Ascending aorta (tissue), 2 donors: ENCODE data around the gene ZNF436. TPM values are rescaled to one million over a fixed set of nuclear protein-coding genes. Genes with fewer than 3 reads are reported as not detected.

ENCODE experiments used
- DNase-seq, 2 donors: peaks; one replicate each; pipeline ENCODE4 v3.0.0-alpha.2; 2019; ENCODE audit warnings: low spot score in 2 of 2
- H3K27ac ChIP-seq, 2 donors: fragments of 200-600 bp; sonication (generic); one replicate each; pipeline ENCODE4 v1.5.1; 2016 to 2017; ENCODE audit warnings: mild to moderate bottlenecking in 1 of 2
- H3K27me3 ChIP-seq: fragments of 200-600 bp; sonication (generic); one replicate; pipeline ENCODE4 v1.5.1; 2017
- H3K36me3 ChIP-seq, 2 donors: fragments of 200-600 bp; sonication (generic); one replicate each; pipeline ENCODE4 v1.5.1; 2016
- H3K4me1 ChIP-seq, 2 donors: fragments of 200-600 bp; sonication (generic); one replicate each; pipeline ENCODE4 v1.5.1; 2016 to 2017; ENCODE audit warnings: mild to moderate bottlenecking in 1 of 2
- H3K4me3 ChIP-seq, 2 donors: fragments of 200-600 bp; sonication (generic); one replicate each; pipeline ENCODE4 v1.5.1; 2016 to 2017; ENCODE audit warnings: mild to moderate bottlenecking in 1 of 2
- H3K9me3 ChIP-seq, 2 donors: fragments of 200-600 bp; sonication (generic); one replicate each; pipeline ENCODE4 v1.5.1; 2016
- CTCF ChIP-seq, 3 experiments: fragments of 200-600 bp in 2 of 3; fragments of 450-650 bp in 1 of 3; sonication (generic) in 2 of 3; IDR thresholded peaks; one replicate each; pipeline ENCODE4 v1.5.1; 2016 to 2019; ENCODE audit warnings: antibody characterized with exemption in 3 of 3, mild to moderate bottlenecking in 1 of 3, moderate library complexity in 1 of 3
- intact Hi-C: fragments of 100-400 bp; cut with DNase I; formaldehyde crosslinking; loops from one replicate; pipeline ENCODE4 v1.15.1; 2023
- total RNA-seq: library from RNA; depleted of rRNA; stranded (reverse); fragments of >200 nt; gene quantifications from one replicate; pipeline ENCODE4 v1.1.0, GENCODE V29; 2016

ZNF436 gene
- total RNA-seq, 1 donor from 2014 or later: 3.1 TPM

GRCh38 chr1:23396380-23396779 is 26.7 kb upstream of the ZNF436 start:
- no peaks in the 10 kb centered on the region for H3K27me3 ChIP-seq
- H3K36me3 ChIP-seq: peaks cover 6 to 25% of the 10 kb centered on the region in 2 donors
- TF ChIP-seq CTCF (IDR thresholded peaks at IDR 0.05): no peak
- no peak overlapping the region for H3K27ac ChIP-seq
- no peak overlapping the region for H3K4me3 ChIP-seq
- no peak for DNase-seq
- intact Hi-C loops: no loop called here
- no peaks in the 10 kb centered on the region for H3K9me3 ChIP-seq
- H3K4me1 ChIP-seq: no peaks in the 10 kb centered on the region

- no peak for TF ChIP-seq CTCF (IDR thresholded peaks at IDR 0.05)
- Histone ChIP-seq H3K27me3 (no peaks in the 10 kb centered on the region), H3K9me3 (no peaks in the 10 kb centered on the region), H3K4me3 (no peak overlapping the region), H3K4me1 (no peaks in the 10 kb centered on the region), H3K36me3 (peaks cover 6 to 25% of the 10 kb centered on the region in 2 donors), H3K27ac (peak overlapping the region in 1 of 2 donors; percentile 60)
- intact Hi-C loops: no loop called here
- no peak for DNase-seq
Observed at GRCh38 chr1:23395849-23396248, 26.2 kb upstream of the ZNF436 start.

GRCh38 chr1:23395154-23395724 is 25.6 kb upstream of the ZNF436 start:
- Histone ChIP-seq H3K27me3 (no peaks in the 10 kb centered on the region), H3K36me3 (peaks cover 6 to 25% of the 10 kb centered on the region in 2 donors), H3K27ac (peak overlapping the region; percentile 56 to 60), H3K9me3 (no peaks in the 10 kb centered on the region), H3K4me3 (no peak overlapping the region), H3K4me1 (no peaks in the 10 kb centered on the region)
- no peak for DNase-seq
- intact Hi-C loops: no loop called here
- TF ChIP-seq CTCF (IDR thresholded peaks at IDR 0.05): no peak

GRCh38 chr1:23394684-23395083 is 25.0 kb upstream of the ZNF436 start:
- Histone ChIP-seq H3K4me1 (no peaks in the 10 kb centered on the region), H3K9me3 (no peaks in the 10 kb centered on the region), H3K27ac (peak overlapping the region; percentile 34 to 60), H3K4me3 (no peak overlapping the region), H3K27me3 (no peaks in the 10 kb centered on the region), H3K36me3 (peaks cover 3 to 25% of the 10 kb centered on the region in 2 donors)
- no peak for TF ChIP-seq CTCF (IDR thresholded peaks at IDR 0.05)
- intact Hi-C loops: no loop called here
- DNase-seq: peak in 1 of 2 donors; percentile 89

GRCh38 chr1:23394181-23394580 is 24.5 kb upstream of the ZNF436 start:
- DNase-seq: no peak
- no peaks in the 10 kb centered on the region for H3K9me3 ChIP-seq
- H3K27me3 ChIP-seq: no peaks in the 10 kb centered on the region
- no peak for TF ChIP-seq CTCF (IDR thresholded peaks at IDR 0.05)
- H3K4me3 ChIP-seq: no peak overlapping the region
- peaks cover 3 to 25% of the 10 kb centered on the region in 2 donors for H3K36me3 ChIP-seq
- H3K4me1 ChIP-seq: no peaks in the 10 kb centered on the region
- intact Hi-C loops: no loop called here
- H3K27ac ChIP-seq: peak overlapping the region; percentile 34 to 60

GRCh38 chr1:23393706-23394105 is 24.1 kb upstream of the ZNF436 start:
- H3K36me3 ChIP-seq: peaks cover 3 to 25% of the 10 kb centered on the region in 2 donors
- H3K27ac ChIP-seq: peak overlapping the region; percentile 34 to 60
- peak in 1 of 2 donors; percentile 70 for DNase-seq
- no peaks in the 10 kb centered on the region for H3K9me3 ChIP-seq
- intact Hi-C loops: no loop called here
- no peak for TF ChIP-seq CTCF (IDR thresholded peaks at IDR 0.05)
- no peaks in the 10 kb centered on the region for H3K27me3 ChIP-seq
- H3K4me1 ChIP-seq: no peaks in the 10 kb centered on the region
- H3K4me3 ChIP-seq: no peak overlapping the region
